Esophagus muscularis mucosa (tissue), 4 donors: ENCODE data around the gene MYO1E. TPM values are rescaled to one million over a fixed set of nuclear protein-coding genes. Genes with fewer than 3 reads are reported as not detected.
"Not testable (repeated sequence)": the region's sequence is repeated elsewhere in the genome, so short reads cannot be mapped to it uniquely, and the experiment has no call there.

ENCODE experiments used
- DNase-seq: peaks from one replicate; pipeline ENCODE4 v3.0.0-alpha.2; 2017; ENCODE audit errors: extremely low spot score
- H3K27ac ChIP-seq, 4 donors: fragments of 200-600 bp; sonication (generic); replicated peaks in 1 of 4; 1 replicate in 3 of 4; 2 replicates in 1 of 4; pipeline ENCODE4 v1.5.1; 2016 to 2019; ENCODE audit warnings: mild to moderate bottlenecking in 1 of 4
- H3K27me3 ChIP-seq, 4 donors: fragments of 200-600 bp; sonication (generic); one replicate each; pipeline versions ENCODE4 v1.5.1 to v1.6.0; 2016 to 2019
- H3K36me3 ChIP-seq, 4 donors: fragments of 200-600 bp; sonication (generic); one replicate each; pipeline ENCODE4 v1.5.1; 2016 to 2019
- H3K4me1 ChIP-seq, 4 donors: fragments of 200-600 bp; sonication (generic); one replicate each; pipeline ENCODE4 v1.5.1; 2016 to 2019
- H3K4me3 ChIP-seq, 4 donors: fragments of 200-600 bp; sonication (generic); 1 replicate in 2 of 4; 2 replicates in 2 of 4; pipeline ENCODE4 v1.5.1; 2016 to 2019; ENCODE audit warnings: mild to moderate bottlenecking in 4 of 4, moderate library complexity in 1 of 4
- H3K9me3 ChIP-seq, 4 donors: fragments of 200-600 bp; sonication (generic); 1 replicate in 3 of 4; 2 replicates in 1 of 4; pipeline ENCODE4 v1.5.1; 2016 to 2019
- CTCF ChIP-seq, 3 experiments: fragments of 200-600 bp in 2 of 3; fragments of 450-650 bp in 1 of 3; sonication (generic) in 2 of 3; IDR thresholded peaks; one replicate each; pipeline ENCODE4 v1.5.1; 2017 to 2019; ENCODE audit warnings: antibody characterized with exemption in 3 of 3, mild to moderate bottlenecking in 2 of 3, moderate library complexity in 1 of 3
- EP300 ChIP-seq: sonication (generic); formaldehyde crosslinking; IDR thresholded peaks from one replicate; pipeline ENCODE4 v1.6.1; 2017; ENCODE audit warnings: antibody characterized with exemption
- POLR2A ChIP-seq: fragments of 450-650 bp; IDR thresholded peaks from one replicate; pipeline ENCODE4 v1.6.1; 2017; ENCODE audit warnings: antibody characterized with exemption, moderate library complexity, mild to moderate bottlenecking, low read depth
- POLR2AphosphoS5 ChIP-seq, 2 donors: sonication (generic); formaldehyde crosslinking; IDR thresholded peaks; one replicate each; pipeline ENCODE4 v1.6.1; 2017; ENCODE audit warnings: antibody characterized with exemption in 2 of 2
- WGBS: methylation state at CpG from one replicate; pipeline ENCODE4 v1.1.5; 2018; 5-methylcytosine and 5-hydroxymethylcytosine counted together
- intact Hi-C: fragments of 100-400 bp; cut with DNase I; formaldehyde crosslinking; loops from one replicate; pipeline ENCODE4 v1.15.1; 2023
- total RNA-seq, 4 donors: library from RNA; depleted of rRNA; stranded (reverse); fragments of >200 nt; gene quantifications; one replicate each; pipeline versions ENCODE4 v1.1.0 to v1.2.1, GENCODE V29; 2016

The MYO1E gene
- total RNA-seq, 4 donors from 2014 or later, result 32.7 to 39.9 (median 37.6) TPM

- intact Hi-C loops, result no loop called here
- Histone ChIP-seq H3K27me3 (no peaks in the 10 kb centered on the region), H3K27ac (no peak overlapping the region), H3K4me1 (no peaks in the 10 kb centered on the region), H3K9me3 (no peaks in the 10 kb centered on the region), H3K4me3 (no peak overlapping the region), H3K36me3 (peaks cover 30 to 51% (median 36%) of the 10 kb centered on the region in 4 donors)
- WGBS, result 95% methylated on average over 6 of the region's 6 CpGs
- no peak for DNase-seq
- TF ChIP-seq CTCF (IDR thresholded peaks at IDR 0.05) (no peak), EP300 (no peak), POLR2AphosphoS5 (IDR thresholded peaks at IDR 0.05) (no peak), POLR2A (no peak)
Observed at GRCh38 chr15:59133929-59134427, 238.7 kb downstream of the MYO1E start.

- H3K27ac ChIP-seq, result no peak overlapping the region
- H3K9me3 ChIP-seq, result no peaks in the 10 kb centered on the region
- H3K36me3 ChIP-seq, result peaks cover 18 to 32% (median 23%) of the 10 kb centered on the region in 4 donors
- no peaks in the 10 kb centered on the region for H3K27me3 ChIP-seq
- WGBS, result 93% methylated on average over 3 of the region's 3 CpGs
- intact Hi-C loops, result no loop called here
- no peak for TF ChIP-seq EP300
- no peak for TF ChIP-seq POLR2AphosphoS5 (IDR thresholded peaks at IDR 0.05)
- no peak for TF ChIP-seq CTCF (IDR thresholded peaks at IDR 0.05)
- no peak for TF ChIP-seq POLR2A
- no peak for DNase-seq
- H3K4me3 ChIP-seq, result no peak overlapping the region
- no peaks in the 10 kb centered on the region for H3K4me1 ChIP-seq
Observed at GRCh38 chr15:59131969-59132562, 240.6 kb downstream of the MYO1E start.

DNA sequence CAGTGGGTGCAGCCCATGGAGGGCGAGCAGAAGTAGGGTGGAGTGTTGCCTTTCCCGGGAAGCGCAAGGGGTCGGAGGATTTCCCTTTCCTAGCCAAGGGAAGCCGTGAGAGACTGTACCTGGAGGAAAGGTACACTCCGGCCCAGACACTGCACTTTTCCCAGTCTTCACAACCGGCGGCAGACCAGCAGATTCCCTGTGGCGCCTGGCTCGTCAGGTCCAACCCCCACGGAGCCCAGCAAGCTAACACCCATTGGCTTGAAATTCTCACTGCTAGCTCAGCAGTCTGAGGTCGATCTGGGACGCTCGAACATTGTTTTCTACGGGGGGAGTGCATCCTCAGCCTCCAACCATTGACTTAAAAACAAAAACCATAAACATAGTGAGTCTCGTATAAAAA, 241.2 kb downstream of the MYO1E start:
- WGBS, result 98% methylated on average over 16 of the region's 16 CpGs
- TF ChIP-seq CTCF (IDR thresholded peaks at IDR 0.05) (no peak), POLR2AphosphoS5 (IDR thresholded peaks at IDR 0.05) (no peak), POLR2A (no peak), EP300 (no peak)
- no peak overlapping the region for H3K27ac ChIP-seq
- peaks cover 0 to 4% (median 0%) of the 10 kb centered on the region in 4 donors for H3K9me3 ChIP-seq
- H3K27me3 ChIP-seq, result no peaks in the 10 kb centered on the region
- peaks cover 12 to 26% (median 17%) of the 10 kb centered on the region in 4 donors for H3K36me3 ChIP-seq
- intact Hi-C loops, result no loop called here
- no peak for DNase-seq
- H3K4me3 ChIP-seq, result no peak overlapping the region
- H3K4me1 ChIP-seq, result no peaks in the 10 kb centered on the region

DNA sequence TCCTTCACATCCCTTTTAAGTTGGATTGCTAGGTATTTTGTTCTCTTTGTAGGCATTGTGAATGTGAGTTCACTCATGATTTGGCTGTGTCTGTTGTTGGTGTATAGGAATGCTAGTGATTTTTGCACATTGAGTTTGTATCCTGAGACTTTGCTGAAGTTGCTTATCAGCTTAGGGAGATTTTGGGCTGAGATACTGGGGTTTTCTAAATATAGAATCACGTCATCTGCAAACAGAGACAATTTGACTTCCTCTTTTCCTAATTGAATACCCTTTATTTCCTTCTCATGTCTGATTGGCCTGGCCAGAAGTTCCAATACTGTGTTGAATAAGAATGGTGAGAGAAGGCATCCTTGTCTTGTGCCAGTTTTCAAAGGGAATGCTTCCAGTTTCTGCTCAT, 245.4 kb downstream of the MYO1E start:
- WGBS, result 94% methylated on average over 1 of the region's 1 CpG

DNA sequence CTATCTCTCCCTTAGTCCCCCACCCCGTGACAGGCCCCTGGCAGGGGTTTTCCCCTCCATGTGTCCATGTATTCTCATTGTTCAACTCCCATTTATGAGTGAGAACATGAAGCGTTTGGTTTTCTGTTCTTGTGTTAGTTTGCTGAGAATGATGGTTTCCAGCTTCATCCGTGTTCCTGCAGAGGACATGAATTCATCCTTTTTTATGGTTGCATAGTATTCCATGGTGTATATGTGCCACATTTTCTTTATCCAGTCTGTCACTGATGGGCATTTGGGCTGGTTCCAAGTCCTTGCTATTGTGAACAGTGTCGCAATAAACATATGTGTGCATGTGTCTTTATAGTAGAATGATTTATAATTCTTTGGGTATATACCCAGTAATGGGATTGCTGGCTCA, 247.0 kb downstream of the MYO1E start:
- intact Hi-C loops, H3K36me3 ChIP-seq, H3K4me3 ChIP-seq, H3K27ac ChIP-seq, H3K9me3 ChIP-seq, DNase-seq, H3K4me1 ChIP-seq, H3K27me3 ChIP-seq: not testable (repeated sequence)
- WGBS, result 99% methylated on average over 4 of the region's 4 CpGs

More for the DNA sequence above, 245.4 kb downstream of the MYO1E start:
- H3K27me3 ChIP-seq, intact Hi-C loops, H3K36me3 ChIP-seq, H3K4me1 ChIP-seq, H3K9me3 ChIP-seq, DNase-seq, H3K4me3 ChIP-seq, H3K27ac ChIP-seq: not testable (repeated sequence)

DNA sequence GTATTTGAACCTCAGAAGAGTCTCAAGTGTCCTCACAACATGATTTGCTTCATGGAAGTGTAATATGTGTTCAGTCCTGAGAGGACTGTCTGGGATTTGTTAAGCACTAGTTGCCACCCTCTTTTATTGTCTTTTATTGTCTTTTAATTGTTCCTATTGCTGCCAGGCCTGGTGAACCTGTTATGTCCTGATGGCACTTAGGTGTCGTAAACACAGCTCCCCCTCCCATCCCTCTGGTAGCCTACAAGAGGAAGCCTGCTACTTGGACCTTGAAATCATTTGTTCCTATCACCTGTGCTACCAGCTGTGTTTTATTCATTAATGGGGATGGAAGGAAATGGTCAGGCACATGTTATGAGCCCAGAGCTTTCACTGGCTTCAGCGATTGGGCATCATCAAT, 248.4 kb downstream of the MYO1E start:
- no peaks in the 10 kb centered on the region for H3K36me3 ChIP-seq
- WGBS, result 100% methylated on average over 2 of the region's 2 CpGs
- TF ChIP-seq EP300 (no peak), POLR2A (no peak), POLR2AphosphoS5 (IDR thresholded peaks at IDR 0.05) (no peak), CTCF (IDR thresholded peaks at IDR 0.05) (no peak)

More for the DNA sequence above, 248.4 kb downstream of the MYO1E start:
- intact Hi-C loops, result no loop called here
- Histone ChIP-seq H3K27me3 (no peaks in the 10 kb centered on the region), H3K27ac (no peak overlapping the region), H3K4me1 (no peaks in the 10 kb centered on the region), H3K4me3 (no peak overlapping the region), H3K9me3 (peaks cover 0 to 4% (median 0%) of the 10 kb centered on the region in 4 donors)
- DNase-seq, result no peak
